GM21737 (cell line): ENCODE measurements around the gene S100Z.
"Not testable (repeated sequence)": the region's sequence is repeated elsewhere in the genome, so short reads cannot be mapped to it uniquely, and the experiment has no call there.

Experiments
- ATAC-seq: cut with Tn5 transposase; IDR thresholded peaks from one replicate; pipeline ENCODE4 v1.9.1; 2021; ENCODE audit warnings: mild to moderate bottlenecking, moderate library complexity; ENCODE audit not compliant: unreplicated experiment

S100Z gene

GRCh38 chr5:76945238-76945637 lies 95.4 kb downstream of the S100Z start:
- not testable (repeated sequence) for ATAC-seq

DNA sequence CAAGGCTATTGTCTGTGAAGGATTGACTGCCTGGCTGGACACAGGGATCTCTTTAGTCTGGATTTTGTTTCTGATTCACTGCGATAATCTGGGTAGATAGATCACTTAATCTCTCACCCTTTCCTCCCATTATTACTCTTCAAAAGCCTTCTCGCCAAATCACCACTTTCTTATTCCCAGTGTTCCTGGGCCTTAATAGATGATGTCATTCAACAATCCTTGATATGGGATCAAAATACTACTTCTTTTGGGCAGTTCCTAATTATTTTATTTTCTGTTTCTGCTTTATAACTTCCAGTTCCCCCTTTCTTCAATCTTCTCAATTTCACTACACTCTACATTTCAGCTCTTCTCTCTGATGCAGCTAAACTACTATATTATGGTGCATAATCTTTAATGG lies 96.3 kb downstream of the S100Z start:
- no peak for ATAC-seq

- ATAC-seq: no peak
Observed at GRCh38 chr5:76947082-76947503, 97.3 kb downstream of the S100Z start.

GRCh38 chr5:76952795-76953536 lies 103.2 kb downstream of the S100Z start, which contains the start of gene CRHBP:
CRHBP (plus strand) TSS chr5:76953045; CDS start chr5:76953135, 90 bp downstream.
- no peak for ATAC-seq

- no peak for ATAC-seq
Observed at GRCh38 chr5:76953551-76954382, 104.0 kb downstream of the S100Z start.

DNA sequence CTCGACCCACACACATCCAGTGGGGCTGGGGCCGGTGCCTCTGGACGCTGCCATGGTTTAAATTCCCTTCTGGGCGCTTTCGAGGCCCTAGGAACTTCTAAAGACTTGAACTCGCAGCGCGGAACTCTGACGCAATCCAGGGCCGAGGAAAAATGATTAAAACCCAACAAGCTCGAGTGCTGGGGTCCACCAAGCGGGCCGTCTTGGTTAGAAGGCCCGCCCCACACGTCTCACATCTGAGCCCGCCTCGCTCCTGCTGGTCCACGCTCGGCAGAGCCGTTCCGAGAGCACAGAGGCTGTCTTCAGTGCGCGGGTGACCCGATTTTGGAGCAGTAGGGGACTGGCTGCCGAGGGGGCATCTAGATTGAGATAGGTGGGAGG lies 104.6 kb downstream of the S100Z start:
- ATAC-seq: no peak

GRCh38 chr5:76956033-76956432 lies 106.2 kb downstream of the S100Z start:
- ATAC-seq: no peak

DNA sequence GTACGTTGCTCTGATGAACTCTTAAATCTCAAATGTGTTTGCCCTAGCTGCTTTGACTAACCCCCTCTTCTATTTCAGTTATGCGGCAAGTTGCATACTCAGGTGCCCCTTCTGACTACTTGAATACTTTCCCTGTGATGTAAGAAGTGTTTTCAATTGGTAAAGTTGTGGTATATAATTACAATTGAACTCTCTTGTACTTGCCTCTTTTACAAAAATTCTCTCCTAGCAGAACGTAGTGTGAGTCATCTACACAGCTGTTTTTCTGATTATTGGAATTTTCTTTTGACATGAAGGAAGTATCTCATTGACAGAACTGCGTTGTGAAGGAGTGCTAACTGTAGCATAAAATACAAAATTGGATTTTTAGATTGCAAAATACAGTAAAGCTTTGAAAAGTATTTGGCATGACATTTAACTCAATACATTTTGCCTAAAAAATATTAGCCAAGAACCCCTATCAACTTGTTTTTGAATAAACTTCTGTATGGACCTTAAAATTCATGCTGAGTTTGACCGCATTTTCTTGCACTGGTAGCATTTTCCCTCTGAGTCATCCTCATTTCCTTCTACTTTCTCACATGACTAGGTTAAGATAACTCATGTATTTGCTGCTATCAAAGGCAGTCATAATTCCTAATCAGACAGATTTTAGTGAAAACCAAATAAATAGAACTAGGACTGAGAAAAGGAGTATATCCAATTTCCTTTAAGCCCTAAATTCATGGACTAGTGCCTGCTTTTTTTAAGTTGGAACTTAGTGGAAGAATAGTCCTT lies 109.4 kb downstream of the S100Z start:
- no peak for ATAC-seq

DNA sequence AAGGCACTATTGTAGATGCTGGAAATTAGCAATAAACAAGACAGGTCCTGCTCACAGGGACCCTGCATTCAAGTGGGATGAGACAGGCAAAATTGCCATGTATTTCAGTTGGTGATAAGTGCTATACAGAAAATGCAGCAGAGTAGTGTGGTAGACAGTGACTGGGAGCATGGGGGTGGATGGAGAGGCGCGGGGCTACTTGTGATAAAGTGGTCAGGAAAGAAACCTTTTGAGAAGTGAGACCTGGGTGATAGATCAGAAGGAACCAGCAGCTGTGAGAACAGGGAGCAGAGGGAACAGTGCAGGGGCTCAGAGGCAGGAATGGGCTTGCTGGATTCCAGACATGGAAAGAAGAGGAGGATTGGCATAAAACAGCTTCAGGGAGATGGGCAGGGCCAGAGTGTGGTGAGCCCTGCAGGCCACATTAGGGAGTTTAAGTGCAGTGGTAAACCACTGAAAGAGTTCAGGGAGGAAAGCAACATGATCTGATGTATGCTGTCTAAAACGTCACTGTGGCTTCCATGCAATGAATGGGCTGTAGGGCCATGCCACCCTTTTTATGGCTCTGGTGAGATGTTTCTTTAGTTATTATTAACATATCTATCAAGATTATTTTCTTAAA lies 110.3 kb downstream of the S100Z start:
- ATAC-seq: peak; percentile 73

DNA sequence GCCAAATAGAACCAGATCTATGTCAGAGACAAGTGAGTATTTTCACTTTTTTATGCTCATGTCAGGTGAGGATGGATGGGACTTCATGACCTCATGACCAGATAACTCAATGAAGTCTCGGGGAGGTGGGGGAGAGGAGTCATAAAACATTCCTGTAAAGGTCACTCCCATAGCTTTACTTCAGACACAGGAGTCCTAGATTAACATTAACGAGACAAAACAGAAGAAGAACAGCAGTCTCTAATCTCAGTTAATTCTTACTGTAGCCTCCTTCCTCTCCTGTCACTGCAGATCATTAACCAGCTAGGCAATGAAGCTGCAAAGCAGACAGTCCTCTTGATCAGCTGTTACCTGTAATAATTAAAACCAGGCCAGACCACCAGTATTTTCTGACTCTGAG lies 114.2 kb downstream of the S100Z start:
- ATAC-seq: no peak
